SHP77 (cell line): Measurements from ENCODE around the gene FIGNL2.

Source experiments
- DNase-seq, 2 experiments: peaks; one replicate each; lab custom pipeline; 2025; lab: John Stamatoyannopoulos, UW

FIGNL2 gene

GRCh38 chr12:51855586-51856428 is 7.3 kb upstream of the FIGNL2 start:
- no peak for DNase-seq

DNA sequence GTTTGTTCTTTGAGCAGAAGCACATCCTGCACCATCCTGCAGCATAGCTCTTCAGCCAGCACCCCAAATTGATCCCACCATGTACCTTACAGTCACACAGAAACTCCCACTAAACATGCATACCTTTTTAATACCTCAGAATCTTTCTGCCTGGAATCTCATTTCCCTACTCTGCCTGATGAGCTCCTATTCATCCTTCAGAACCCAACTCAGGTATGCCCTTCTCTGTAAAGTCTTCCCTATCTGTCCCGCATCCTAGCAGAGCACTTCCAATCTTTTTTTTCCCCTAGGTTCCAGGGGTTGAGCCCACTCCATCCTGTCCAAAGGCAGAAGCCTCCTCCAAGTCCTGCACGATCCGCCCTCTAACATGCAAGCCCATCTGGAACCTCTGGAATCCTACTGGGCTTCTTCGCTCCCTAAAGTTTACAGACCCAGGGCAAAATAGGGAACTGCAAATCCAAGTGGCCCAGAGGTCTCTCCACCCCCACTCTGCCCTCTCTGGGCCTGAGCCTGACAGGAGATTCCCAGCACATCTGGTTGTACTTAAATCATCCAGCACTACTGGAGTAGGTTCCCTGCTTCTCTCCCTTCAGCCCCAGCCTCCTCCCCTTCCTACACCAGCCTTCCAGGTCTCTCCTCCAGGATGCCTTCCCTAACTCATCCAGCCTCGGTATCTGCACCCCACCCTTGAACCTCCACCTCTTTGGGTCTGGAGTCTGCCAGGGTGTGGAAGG is 4.1 kb upstream of the FIGNL2 start:
- no peak for DNase-seq

GRCh38 chr12:51851413-51852124 is 3.1 kb upstream of the FIGNL2 start:
- DNase-seq = no peak

- no peak for DNase-seq
Observed at GRCh38 chr12:51850965-51851299, 2.4 kb upstream of the FIGNL2 start.

- no peak for DNase-seq
Observed at GRCh38 chr12:51850081-51850964, 1.8 kb upstream of the FIGNL2 start.

DNA sequence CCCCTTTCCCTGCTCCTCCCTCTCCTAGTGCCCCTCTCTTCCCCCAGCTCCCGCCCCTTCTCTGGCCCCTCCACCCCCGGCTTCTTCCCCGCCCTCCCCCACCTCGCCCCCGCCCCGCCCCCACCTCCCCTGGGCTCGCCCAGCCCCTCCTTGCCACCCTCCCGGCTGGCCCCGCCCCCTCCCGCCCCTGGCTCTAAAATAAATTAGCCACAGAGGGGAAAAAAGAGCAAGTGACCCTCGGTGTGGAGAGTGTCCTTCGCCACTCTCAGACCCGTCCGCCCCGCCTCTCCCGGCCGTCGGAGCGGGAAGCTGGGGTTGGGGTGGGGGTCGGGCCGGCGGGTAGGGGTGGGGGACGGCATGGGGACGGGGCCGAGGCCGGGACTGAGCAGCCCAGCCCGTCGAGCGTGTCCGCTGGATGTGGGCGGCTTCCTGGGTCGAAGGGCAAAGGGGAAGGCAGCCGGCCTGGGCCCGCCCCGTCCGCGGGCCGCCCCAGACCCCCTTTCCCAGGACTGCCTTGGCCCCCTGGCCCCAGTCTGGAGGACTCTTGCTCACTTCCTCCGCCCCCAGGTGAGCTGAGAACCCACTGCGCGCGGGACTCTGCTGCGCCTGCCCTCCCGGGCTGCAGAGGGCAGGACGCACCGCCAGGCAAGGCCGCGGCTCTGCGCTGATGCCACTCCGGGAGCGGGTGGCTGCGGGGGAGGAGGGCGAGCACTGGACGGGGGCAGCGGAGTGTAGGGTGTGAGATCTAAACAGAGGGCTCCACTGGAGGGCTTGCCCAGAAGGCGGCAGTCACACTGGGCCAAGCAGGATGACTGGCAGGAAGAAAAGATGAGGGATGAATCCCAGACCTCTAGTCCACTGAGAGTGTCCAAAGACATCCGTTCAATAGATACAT is 570 bp upstream of the FIGNL2 start:
- DNase-seq = no peak

GRCh38 chr12:51847643-51848325 is 734 bp downstream of the FIGNL2 start:
- DNase-seq = no peak

- no peak for DNase-seq
Observed at GRCh38 chr12:51846911-51847642, 1.4 kb downstream of the FIGNL2 start.

- DNase-seq = no peak
Observed at GRCh38 chr12:51846271-51846691, 2.2 kb downstream of the FIGNL2 start.

- no peak for DNase-seq
Observed at GRCh38 chr12:51845482-51845881, 3.0 kb downstream of the FIGNL2 start.

GRCh38 chr12:51844854-51845253 is 3.7 kb downstream of the FIGNL2 start:
- no peak for DNase-seq

DNA sequence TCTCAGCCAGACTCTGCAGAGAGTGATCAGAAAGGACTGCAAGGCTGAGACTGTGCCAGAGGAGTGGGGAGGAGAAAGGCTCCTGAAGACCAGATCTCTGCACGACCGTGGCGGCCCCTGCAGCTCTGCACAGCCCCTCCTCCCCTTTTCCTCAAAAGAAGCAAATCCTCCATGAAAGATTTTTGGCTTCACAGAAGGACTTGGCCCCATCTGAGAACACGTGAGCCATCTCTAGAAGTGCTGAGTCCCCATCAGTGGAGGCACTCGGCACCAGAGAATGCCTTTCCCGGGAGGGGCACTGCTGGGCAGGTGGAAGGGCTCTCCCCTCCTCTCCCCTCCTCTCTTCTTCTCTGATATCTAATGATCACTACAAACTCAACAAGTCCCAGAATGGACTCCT is 6.8 kb downstream of the FIGNL2 start:
- DNase-seq = no peak

- no peak for DNase-seq
Observed at GRCh38 chr12:51840966-51841365, 7.6 kb downstream of the FIGNL2 start.

GRCh38 chr12:51839310-51839947 is 9.1 kb downstream of the FIGNL2 start:
- DNase-seq = no peak

- no peak for DNase-seq
Observed at GRCh38 chr12:51838762-51839161, 9.8 kb downstream of the FIGNL2 start.

DNA sequence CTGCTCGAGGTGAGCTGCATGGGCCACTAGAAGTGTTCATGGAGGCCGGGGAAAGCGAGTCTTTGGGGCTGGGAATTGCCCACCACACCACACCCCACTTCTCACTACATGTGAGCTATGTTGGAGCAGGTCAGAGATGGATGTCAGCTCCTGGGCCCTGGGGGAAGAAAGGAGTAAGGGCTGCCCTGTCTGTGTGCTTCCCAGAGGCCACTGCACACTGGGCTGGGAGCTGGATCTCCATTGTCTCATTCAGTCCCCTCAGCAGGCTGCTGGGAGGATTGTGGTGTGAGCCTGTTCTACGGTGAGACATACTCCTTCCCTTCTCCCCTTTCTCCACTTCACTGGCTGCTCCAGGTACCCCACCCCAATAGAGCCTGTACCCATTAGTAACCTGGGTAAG is 10.5 kb downstream of the FIGNL2 start:
- DNase-seq = no peak

- no peak for DNase-seq
Observed at GRCh38 chr12:51837286-51837685, 11.2 kb downstream of the FIGNL2 start.

DNA sequence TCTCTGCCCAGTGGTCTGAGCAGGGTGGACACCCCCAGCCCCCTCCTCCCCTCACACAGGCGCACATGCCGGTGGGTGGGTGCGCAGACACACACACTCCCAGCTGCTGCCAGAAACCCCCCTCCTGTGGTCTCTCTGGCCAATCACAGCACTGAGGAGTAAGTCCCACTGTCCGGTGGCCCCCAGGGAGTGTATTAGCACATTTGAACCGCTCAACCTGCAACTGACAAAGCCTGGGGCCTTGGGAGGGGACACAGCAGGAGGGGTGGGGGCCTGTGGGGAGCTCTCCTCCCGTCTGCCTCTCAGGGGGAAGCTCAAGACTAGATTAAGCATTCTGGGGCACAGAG is 11.7 kb downstream of the FIGNL2 start:
- DNase-seq = no peak
